ENCODE data around the gene FAM187B. TPM values are rescaled to one million over a fixed set of nuclear protein-coding genes. Genes with fewer than 3 reads are reported as not detected.

The FAM187B gene
- total RNA-seq, 1 donor from 2014 or later, result not detected

DNA sequence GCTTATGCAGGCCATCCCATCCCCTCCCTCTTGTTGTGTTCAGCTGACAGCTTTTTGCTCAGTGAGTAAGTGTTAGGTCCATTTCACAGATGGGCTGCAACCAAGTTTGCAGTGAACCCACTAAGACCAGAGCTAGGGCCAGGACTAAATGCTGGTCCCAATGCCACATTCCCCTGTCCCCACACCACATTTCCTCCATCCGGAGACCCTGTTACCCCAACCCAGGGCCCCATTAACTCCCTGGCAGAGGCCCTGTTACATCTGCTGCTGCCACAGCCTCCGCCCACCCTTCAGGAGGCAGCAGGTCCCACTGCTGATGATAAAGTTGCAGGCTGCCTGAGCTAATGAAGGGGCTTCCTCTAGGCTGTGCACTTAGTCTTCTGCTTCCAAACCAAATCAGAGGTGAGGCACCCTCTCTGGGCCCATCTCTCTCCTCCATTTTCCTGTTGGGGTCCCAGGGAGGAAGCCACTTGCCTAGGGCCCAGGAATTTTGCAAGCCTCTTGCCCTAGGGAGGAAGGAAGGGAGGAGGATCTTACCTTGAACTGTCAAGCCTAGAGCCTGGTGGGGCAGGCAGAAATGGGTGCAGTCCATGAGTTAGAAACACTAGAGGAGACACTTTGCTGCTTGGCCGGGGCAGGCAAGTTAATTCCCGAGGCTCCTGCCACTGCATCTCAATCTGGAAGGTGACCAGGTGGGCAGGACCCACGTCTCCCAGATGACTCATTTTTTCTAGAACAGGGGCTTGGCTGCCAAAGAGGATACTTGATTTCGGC lies 36.8 kb upstream of the FAM187B start:
- Histone ChIP-seq H3K27ac (no peak overlapping the region), H3K4me1 (peaks cover 7 to 12% of the 10 kb centered on the region in 2 donors), H3K27me3 (no peaks in the 10 kb centered on the region), H3K36me3 (peaks cover 0 to 2% of the 10 kb centered on the region in 2 donors), H3K4me3 (no peak overlapping the region), H3K9me3 (no peaks in the 10 kb centered on the region)
- TF ChIP-seq, protein P1, sequence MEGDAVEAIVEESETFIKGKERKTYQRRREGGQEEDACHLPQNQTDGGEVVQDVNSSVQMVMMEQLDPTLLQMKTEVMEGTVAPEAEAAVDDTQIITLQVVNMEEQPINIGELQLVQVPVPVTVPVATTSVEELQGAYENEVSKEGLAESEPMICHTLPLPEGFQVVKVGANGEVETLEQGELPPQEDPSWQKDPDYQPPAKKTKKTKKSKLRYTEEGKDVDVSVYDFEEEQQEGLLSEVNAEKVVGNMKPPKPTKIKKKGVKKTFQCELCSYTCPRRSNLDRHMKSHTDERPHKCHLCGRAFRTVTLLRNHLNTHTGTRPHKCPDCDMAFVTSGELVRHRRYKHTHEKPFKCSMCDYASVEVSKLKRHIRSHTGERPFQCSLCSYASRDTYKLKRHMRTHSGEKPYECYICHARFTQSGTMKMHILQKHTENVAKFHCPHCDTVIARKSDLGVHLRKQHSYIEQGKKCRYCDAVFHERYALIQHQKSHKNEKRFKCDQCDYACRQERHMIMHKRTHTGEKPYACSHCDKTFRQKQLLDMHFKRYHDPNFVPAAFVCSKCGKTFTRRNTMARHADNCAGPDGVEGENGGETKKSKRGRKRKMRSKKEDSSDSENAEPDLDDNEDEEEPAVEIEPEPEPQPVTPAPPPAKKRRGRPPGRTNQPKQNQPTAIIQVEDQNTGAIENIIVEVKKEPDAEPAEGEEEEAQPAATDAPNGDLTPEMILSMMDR (IDR thresholded peaks at IDR 0.05), result no peak
- DNase-seq (ENCODE audit: low spot score in 2 of 2), result peak in 1 of 2 donors; percentile 63
- intact Hi-C loops (cut with DNase I), result loop anchor here (5.0 to 10.0 kb wide), 7 partner anchors 108 to 1471 kb away; partner anchors contain the start of genes COX6B1, IGFLR1, KCTD15 and LIN37

DNA sequence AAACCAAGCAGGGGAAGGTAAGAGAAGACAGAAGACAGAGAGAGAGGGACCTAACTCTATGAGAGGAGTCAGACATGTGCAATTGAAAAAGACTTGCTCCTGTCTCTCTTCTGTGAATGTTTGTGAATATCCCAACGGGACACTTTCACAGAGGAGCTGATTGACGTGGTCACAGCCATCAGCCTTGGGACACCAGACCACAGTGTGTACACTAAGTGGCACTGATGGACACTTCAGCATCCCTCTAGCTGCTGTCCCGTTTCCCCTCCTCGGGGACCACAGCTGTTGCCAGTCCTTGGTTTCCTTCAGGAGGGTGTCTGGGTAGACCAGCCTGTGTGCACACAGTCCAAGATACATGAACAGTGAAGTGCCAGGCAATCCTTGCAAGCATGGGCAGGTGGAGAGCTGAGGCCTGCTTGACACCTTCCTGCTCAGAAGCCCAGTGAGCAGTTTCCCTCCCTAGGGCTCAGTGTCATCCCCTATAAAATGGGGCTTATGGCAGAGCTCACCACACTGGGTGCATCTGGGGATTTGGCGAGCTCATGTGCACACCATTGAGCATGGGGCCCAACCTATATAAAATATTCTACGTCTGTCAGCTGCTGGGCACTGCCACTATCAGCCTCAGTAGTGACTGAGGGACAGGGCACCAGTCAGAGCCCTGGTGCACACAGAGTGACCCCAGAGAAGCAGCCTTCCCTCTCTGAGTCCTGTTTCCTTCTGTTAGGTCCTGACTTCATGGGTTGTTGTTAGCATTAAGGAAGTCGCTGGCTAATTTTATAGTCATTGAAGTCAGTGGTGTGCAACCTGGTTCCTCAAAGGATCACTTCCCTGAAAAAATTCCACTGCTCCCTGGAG lies 36.0 kb upstream of the FAM187B start:
- Histone ChIP-seq H3K27me3 (no peaks in the 10 kb centered on the region), H3K4me1 (peaks cover 0 to 6% of the 10 kb centered on the region in 2 donors), H3K36me3 (no peaks in the 10 kb centered on the region), H3K4me3 (no peak overlapping the region), H3K27ac (no peak overlapping the region), H3K9me3 (no peaks in the 10 kb centered on the region)
- TF ChIP-seq, protein P1 (IDR thresholded peaks at IDR 0.05), result no peak
- intact Hi-C loops (cut with DNase I), result loop anchor here (5.0 to 10.0 kb wide), 7 partner anchors 107 to 1470 kb away; partner anchors contain the start of genes COX6B1, IGFLR1, KCTD15 and LIN37
- peak in 1 of 2 donors; percentile 51 for DNase-seq (ENCODE audit: low spot score in 2 of 2)

DNA sequence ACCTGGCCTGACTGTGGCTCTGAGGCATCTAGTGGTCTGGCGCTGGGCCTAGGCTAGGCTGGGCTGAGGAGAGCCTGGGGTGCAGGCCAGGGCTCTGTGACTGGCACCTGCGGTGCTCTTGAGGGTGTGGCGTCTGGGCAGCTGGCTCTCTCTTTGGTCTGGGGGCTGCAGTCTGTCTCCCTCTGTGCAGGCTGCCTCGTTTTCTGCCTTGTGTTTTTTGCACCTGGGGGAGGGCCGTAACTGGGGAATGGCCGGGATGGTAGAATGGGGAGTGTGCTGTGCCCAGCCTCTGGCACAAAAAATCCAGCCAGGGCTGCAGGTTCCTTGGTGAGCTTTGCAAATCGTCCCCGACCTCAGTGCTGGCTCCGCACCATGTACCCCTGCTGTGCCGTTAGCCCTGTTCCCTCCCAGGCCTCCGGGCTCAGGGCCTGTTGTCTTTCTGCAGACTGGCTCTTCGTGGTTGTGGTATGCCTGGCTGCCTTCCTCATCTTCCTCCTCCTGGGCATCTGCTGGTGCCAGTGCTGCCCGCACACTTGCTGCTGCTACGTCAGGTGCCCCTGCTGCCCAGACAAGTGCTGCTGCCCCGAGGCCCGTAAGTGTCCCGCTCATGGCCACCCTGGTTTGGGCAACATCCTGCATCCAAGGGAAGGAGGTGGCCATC lies 33.7 kb upstream of the FAM187B start:
- intact Hi-C loops (cut with DNase I), result loop anchor here (10.0 kb wide), 2 partner anchors 483 to 1467 kb away; partner anchors contain the start of genes IGFLR1, KCTD15, LIN37 and PSENEN
- no peak for DNase-seq (ENCODE audit: low spot score in 2 of 2)
- TF ChIP-seq, protein P1 (IDR thresholded peaks at IDR 0.05), result no peak
- no peak overlapping the region for H3K4me3 ChIP-seq
- H3K4me1 ChIP-seq, result peaks cover 0 to 6% of the 10 kb centered on the region in 2 donors
- no peaks in the 10 kb centered on the region for H3K9me3 ChIP-seq
- H3K27me3 ChIP-seq, result no peaks in the 10 kb centered on the region
- H3K27ac ChIP-seq, result no peak overlapping the region
- no peaks in the 10 kb centered on the region for H3K36me3 ChIP-seq

GRCh38 chr19:35261356-35262100 lies 33.0 kb upstream of the FAM187B start:
- intact Hi-C loops (cut with DNase I), result loop anchor here (10.0 kb wide), 2 partner anchors 483 to 1467 kb away; partner anchors contain the start of genes IGFLR1, KCTD15, LIN37 and PSENEN
- Histone ChIP-seq H3K4me1 (peaks cover 0 to 2% of the 10 kb centered on the region in 2 donors), H3K9me3 (no peaks in the 10 kb centered on the region), H3K36me3 (no peaks in the 10 kb centered on the region), H3K27me3 (no peaks in the 10 kb centered on the region), H3K4me3 (no peak overlapping the region), H3K27ac (no peak overlapping the region)
- TF ChIP-seq, protein P1 (IDR thresholded peaks at IDR 0.05), result no peak
- no peak for DNase-seq (ENCODE audit: low spot score in 2 of 2)

Data from ascending aorta (tissue), 2 donors.